GM19372 (cell line): ENCODE results near the gene NAV2.

Source experiments
- ATAC-seq: cut with Tn5 transposase; IDR thresholded peaks from one replicate; pipeline ENCODE4 v1.9.1; 2021; ENCODE audit warnings: mild to moderate bottlenecking, low read depth, moderate library complexity; ENCODE audit not compliant: unreplicated experiment

NAV2 gene

GRCh38 chr11:20159466-20160381 is 447.1 kb downstream of the NAV2 start:
- no peak for ATAC-seq

GRCh38 chr11:20160425-20161229 is 448.0 kb downstream of the NAV2 start, which contains the start of gene DBX1:
TSS of gene DBX1 (minus strand) at chr11:20160475. CDS start at chr11:20160324, 151 bp downstream.
- no peak for ATAC-seq

- ATAC-seq = no peak
Observed at GRCh38 chr11:20161230-20161918, 448.7 kb downstream of the NAV2 start.

GRCh38 chr11:20161923-20162744 is 449.5 kb downstream of the NAV2 start:
- ATAC-seq = no peak

- ATAC-seq = no peak
Observed at GRCh38 chr11:20162824-20163782, 450.5 kb downstream of the NAV2 start.

GRCh38 chr11:20163783-20164481 is 451.3 kb downstream of the NAV2 start:
- ATAC-seq = no peak
